Mucosa of stomach (tissue), 1 donor: ENCODE measurements around the gene ITIH1.
"Not testable (repeated sequence)": the region's sequence is repeated elsewhere in the genome, so short reads cannot be mapped to it uniquely, and the experiment has no call there.

ENCODE experiments used
- H3K27me3 ChIP-seq: one replicate; pipeline ENCODE4 v1.7.0; 2013; ENCODE audit warnings: mild to moderate bottlenecking, low read length; ENCODE audit not compliant: control insufficient read depth, insufficient read depth
- H3K36me3 ChIP-seq: one replicate; pipeline ENCODE4 v1.7.0; 2013; ENCODE audit warnings: low read length; ENCODE audit not compliant: control insufficient read depth, insufficient read depth
- H3K4me1 ChIP-seq: one replicate; pipeline ENCODE4 v1.7.0; 2013; ENCODE audit warnings: mild to moderate bottlenecking, low read length; ENCODE audit not compliant: control insufficient read depth, insufficient read depth
- H3K4me3 ChIP-seq: one replicate; pipeline ENCODE4 v1.7.0; 2013; ENCODE audit warnings: low read length
- H3K9ac ChIP-seq: one replicate; pipeline ENCODE4 v1.7.0; 2013; ENCODE audit warnings: mild to moderate bottlenecking, low read length, moderate library complexity
- H3K9me3 ChIP-seq: one replicate; pipeline ENCODE4 v1.7.0; 2013; ENCODE audit warnings: mild to moderate bottlenecking, low read length, moderate library complexity; ENCODE audit not compliant: control insufficient read depth
- donor health status: Pancreatic carcinoma.

Gene ITIH1

GRCh38 chr3:52777127-52777958 lies at the start of gene ITIH1:
TSS of gene ITIH1 (plus strand) at chr3:52777599. CDS start at chr3:52777616, 17 bp downstream.
- H3K9ac ChIP-seq = no peak within 1 kb of the TSS
- H3K27me3 ChIP-seq = peaks cover 7% of the 10 kb centered on the region

GRCh38 chr3:52728753-52729152 lies 48.6 kb upstream of the ITIH1 start:
- not testable (repeated sequence) for H3K4me3 ChIP-seq, H3K4me1 ChIP-seq, H3K36me3 ChIP-seq, H3K9me3 ChIP-seq, H3K9ac ChIP-seq, H3K27me3 ChIP-seq

More at GRCh38 chr3:52777127-52777958, at the start of gene ITIH1:
- Histone ChIP-seq H3K4me1 (peaks cover 16% of the 10 kb centered on the region), H3K4me3 (no peak within 1 kb of the TSS), H3K36me3 (no peaks in the 10 kb centered on the region), H3K9me3 (no peaks in the 10 kb centered on the region)

GRCh38 chr3:52730681-52731080 lies 46.7 kb upstream of the ITIH1 start:
- no peaks in the 10 kb centered on the region for H3K27me3 ChIP-seq
- no peaks in the 10 kb centered on the region for H3K36me3 ChIP-seq
- H3K4me3 ChIP-seq = no peak overlapping the region
- H3K9me3 ChIP-seq = no peaks in the 10 kb centered on the region
- no peak overlapping the region for H3K9ac ChIP-seq
- H3K4me1 ChIP-seq = no peaks in the 10 kb centered on the region

GRCh38 chr3:52731590-52731989 lies 45.8 kb upstream of the ITIH1 start:
- H3K4me3 ChIP-seq = no peak overlapping the region
- no peaks in the 10 kb centered on the region for H3K36me3 ChIP-seq
- H3K27me3 ChIP-seq = no peaks in the 10 kb centered on the region

GRCh38 chr3:52733256-52733891 lies 44.0 kb upstream of the ITIH1 start:
- Histone ChIP-seq H3K27me3 (no peaks in the 10 kb centered on the region), H3K4me1 (no peaks in the 10 kb centered on the region), H3K9ac (no peak overlapping the region), H3K36me3 (no peaks in the 10 kb centered on the region), H3K9me3 (no peaks in the 10 kb centered on the region), H3K4me3 (no peak overlapping the region)

More at GRCh38 chr3:52731590-52731989, 45.8 kb upstream of the ITIH1 start:
- no peak overlapping the region for H3K9ac ChIP-seq
- no peaks in the 10 kb centered on the region for H3K9me3 ChIP-seq
- no peaks in the 10 kb centered on the region for H3K4me1 ChIP-seq

- Histone ChIP-seq H3K27me3 (no peaks in the 10 kb centered on the region), H3K9me3 (no peaks in the 10 kb centered on the region), H3K4me1 (no peaks in the 10 kb centered on the region), H3K9ac (no peak overlapping the region), H3K36me3 (no peaks in the 10 kb centered on the region), H3K4me3 (no peak overlapping the region)
These were observed 37.7 kb upstream of the ITIH1 start for GRCh38 chr3:52739730-52740129.

- no peaks in the 10 kb centered on the region for H3K9me3 ChIP-seq
- no peak overlapping the region for H3K9ac ChIP-seq
- H3K4me3 ChIP-seq = no peak overlapping the region
- H3K4me1 ChIP-seq = no peaks in the 10 kb centered on the region
- no peaks in the 10 kb centered on the region for H3K36me3 ChIP-seq
- no peaks in the 10 kb centered on the region for H3K27me3 ChIP-seq
These were observed 34.9 kb upstream of the ITIH1 start for GRCh38 chr3:52742418-52743041.

GRCh38 chr3:52743152-52743551 lies 34.2 kb upstream of the ITIH1 start:
- Histone ChIP-seq H3K27me3 (no peaks in the 10 kb centered on the region), H3K4me3 (no peak overlapping the region), H3K4me1 (no peaks in the 10 kb centered on the region), H3K36me3 (no peaks in the 10 kb centered on the region), H3K9me3 (no peaks in the 10 kb centered on the region), H3K9ac (no peak overlapping the region)

- Histone ChIP-seq H3K27me3 (no peaks in the 10 kb centered on the region), H3K9ac (no peak overlapping the region), H3K4me1 (no peaks in the 10 kb centered on the region), H3K4me3 (no peak overlapping the region), H3K9me3 (no peaks in the 10 kb centered on the region), H3K36me3 (no peaks in the 10 kb centered on the region)
These were observed 33.7 kb upstream of the ITIH1 start for GRCh38 chr3:52743721-52744120.

- Histone ChIP-seq H3K4me1 (peaks cover 7% of the 10 kb centered on the region), H3K4me3 (no peak overlapping the region), H3K27me3 (no peaks in the 10 kb centered on the region), H3K9me3 (no peaks in the 10 kb centered on the region), H3K36me3 (peaks cover 7% of the 10 kb centered on the region), H3K9ac (no peak overlapping the region)
These were observed 25.2 kb upstream of the ITIH1 start for GRCh38 chr3:52752045-52752660.

GRCh38 chr3:52754373-52754772 lies 23.0 kb upstream of the ITIH1 start:
- Histone ChIP-seq H3K36me3 (peaks cover 7% of the 10 kb centered on the region), H3K4me3 (no peak overlapping the region), H3K9ac (no peak overlapping the region), H3K4me1 (peaks cover 7% of the 10 kb centered on the region), H3K27me3 (no peaks in the 10 kb centered on the region), H3K9me3 (no peaks in the 10 kb centered on the region)

- no peaks in the 10 kb centered on the region for H3K27me3 ChIP-seq
- H3K4me3 ChIP-seq = no peak overlapping the region
- peaks cover 7% of the 10 kb centered on the region for H3K36me3 ChIP-seq
- H3K9me3 ChIP-seq = no peaks in the 10 kb centered on the region
- H3K4me1 ChIP-seq = peaks cover 7% of the 10 kb centered on the region
- H3K9ac ChIP-seq = no peak overlapping the region
These were observed 21.3 kb upstream of the ITIH1 start for GRCh38 chr3:52756141-52756540.
